ENCODE results near the gene USP28. TPM values are rescaled to one million over a fixed set of nuclear protein-coding genes. Genes with fewer than 3 reads are reported as not detected.

Gene USP28
- total RNA-seq, 8 experiments from 2014 or later = 10.4 to 41.6 (median 18.0) TPM

DNA sequence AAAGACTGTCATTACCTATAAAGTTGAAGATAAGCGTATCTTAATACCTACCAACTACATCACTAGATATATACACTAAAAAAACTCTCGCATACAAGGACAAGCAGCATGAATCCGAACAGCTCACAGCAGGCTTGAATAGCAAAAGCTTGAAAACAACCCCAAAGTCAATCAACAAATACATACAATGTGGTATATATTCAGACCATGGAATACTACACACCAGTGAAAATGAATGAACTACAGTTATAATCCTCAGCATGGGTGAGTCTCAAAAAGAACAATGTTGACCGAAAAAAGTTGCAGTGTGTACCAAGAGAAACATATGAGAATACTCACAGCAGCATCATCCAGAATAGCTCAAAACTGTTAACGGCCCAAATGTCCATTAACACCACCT lies 25.2 kb downstream of the USP28 start:
- WGBS, 10 experiments = 40 to 100% (median 93%) methylated on average over 1 to 4 of the region's 5 CpGs; no CpG with 5 or more reads in 1 of the 10 experiments
- Histone ChIP-seq H3K4me3 (no peak overlapping the region), H3K27ac (no peak overlapping the region), H3K4me1 (replicated peaks in 1 of 2) (peaks cover 0 to 2% of the 10 kb centered on the region in 2 donors)
- no peak for ATAC-seq (replicated peaks in 6 of 8)
- in situ Hi-C loops (cut with MboI; ENCODE audit: low pct_unique_long_range_greater_than_20kb in 2 of 9, low sequenced_read_pairs in 9 of 9, unreplicated experiment in 9 of 9) = no loop called here

DNA sequence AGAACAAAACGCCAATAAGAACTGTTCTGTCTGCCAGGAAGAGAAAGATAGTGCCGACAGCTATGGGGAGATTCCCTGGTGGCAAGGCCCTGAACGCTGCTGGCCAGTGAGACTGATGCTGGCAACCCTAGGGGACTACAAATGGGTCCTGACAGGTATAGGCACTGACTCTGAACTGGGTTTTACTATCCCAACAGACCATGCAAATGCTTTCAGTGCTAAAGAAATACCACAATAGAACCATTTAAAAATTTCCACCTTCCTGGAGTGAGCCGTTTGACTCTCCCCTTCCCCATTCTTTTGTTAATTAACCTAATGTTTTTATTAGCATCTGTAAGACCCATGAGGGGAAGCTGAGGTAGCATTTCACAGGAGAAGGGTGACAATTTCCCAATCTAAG lies 25.7 kb downstream of the USP28 start:
- Histone ChIP-seq H3K27ac (no peak overlapping the region), H3K4me3 (no peak overlapping the region), H3K4me1 (replicated peaks in 1 of 2) (peaks cover 0 to 2% of the 10 kb centered on the region in 2 donors)
- in situ Hi-C loops (cut with MboI; ENCODE audit: low pct_unique_long_range_greater_than_20kb in 2 of 9, low sequenced_read_pairs in 9 of 9, unreplicated experiment in 9 of 9) = no loop called here
- no peak for ATAC-seq (replicated peaks in 6 of 8)
- 0 to 72% (median 36%) methylated on average over 1 to 4 of the region's 4 CpGs; no CpG with 5 or more reads in 4 of the 10 experiments for WGBS, 10 experiments

DNA sequence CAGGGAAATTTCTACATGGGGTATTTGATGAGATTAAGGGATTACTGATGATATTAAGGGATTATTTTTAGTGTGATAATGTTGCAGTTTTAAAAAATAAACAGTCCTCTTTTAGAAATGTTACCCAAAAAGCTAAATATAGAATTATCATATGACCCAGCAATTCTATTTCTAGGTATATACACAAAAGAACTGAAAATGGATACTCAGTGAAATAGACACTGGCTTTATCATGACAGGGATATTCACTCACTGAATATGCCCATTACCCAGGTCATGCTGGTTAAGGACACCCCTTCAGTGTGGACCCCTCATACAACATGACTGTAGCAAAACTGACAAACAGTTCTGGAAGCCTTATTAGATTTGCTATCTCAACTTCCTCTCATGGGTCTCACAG lies 27.8 kb downstream of the USP28 start:
- ATAC-seq (replicated peaks in 6 of 8) = no peak
- Histone ChIP-seq H3K4me1 (replicated peaks in 1 of 2) (peaks cover 0 to 2% of the 10 kb centered on the region in 2 donors), H3K4me3 (no peak overlapping the region), H3K27ac (no peak overlapping the region)
- in situ Hi-C loops (cut with MboI; ENCODE audit: low pct_unique_long_range_greater_than_20kb in 2 of 9, low sequenced_read_pairs in 9 of 9, unreplicated experiment in 9 of 9) = no loop called here

DNA sequence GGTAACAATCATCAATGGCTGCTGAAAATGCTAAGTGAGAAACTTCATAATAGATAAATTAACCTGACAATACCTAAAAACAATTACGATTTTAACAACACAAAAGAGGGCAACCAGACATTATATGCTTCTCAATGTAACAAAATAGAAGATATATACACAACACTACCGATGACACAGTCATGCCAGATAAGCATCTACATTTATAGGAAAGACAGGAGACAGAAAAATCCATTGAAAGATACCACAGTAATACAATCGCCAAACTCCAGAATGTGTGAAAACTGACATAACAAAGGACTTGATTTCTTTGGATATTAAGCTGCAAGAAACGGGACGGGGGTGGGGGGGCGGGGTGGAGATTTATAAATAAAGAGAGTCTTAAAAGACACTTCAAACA lies 28.3 kb downstream of the USP28 start:
- ATAC-seq (replicated peaks in 6 of 8) = no peak
- peaks cover 0 to 2% of the 10 kb centered on the region in 2 donors for H3K4me1 ChIP-seq (replicated peaks in 1 of 2)
- in situ Hi-C loops (cut with MboI; ENCODE audit: low pct_unique_long_range_greater_than_20kb in 2 of 9, low sequenced_read_pairs in 9 of 9, unreplicated experiment in 9 of 9) = no loop called here
- no peak overlapping the region for H3K4me3 ChIP-seq
- H3K27ac ChIP-seq = no peak overlapping the region
- 67 to 100% (median 89%) methylated on average over 2 to 6 of the region's 6 CpGs; no CpG with 5 or more reads in 2 of the 10 experiments for WGBS, 10 experiments

DNA sequence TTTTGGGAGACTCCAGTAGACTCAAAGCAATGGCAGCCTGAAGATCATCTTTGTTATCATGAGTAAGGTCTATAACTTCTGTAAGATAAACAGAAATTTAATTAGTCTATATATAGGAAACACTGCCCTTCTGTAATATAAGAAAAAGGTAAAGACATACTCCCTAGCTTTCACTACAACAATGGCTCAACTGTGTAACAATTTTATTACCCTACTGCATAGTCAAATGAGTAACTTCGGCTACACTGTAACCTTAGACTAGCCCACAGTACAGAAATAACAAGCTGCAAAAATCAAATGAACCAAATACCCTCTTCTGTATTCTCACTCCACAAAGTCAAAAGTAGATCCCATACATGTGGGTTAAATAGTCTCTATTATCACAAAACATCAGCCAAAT lies 33.7 kb downstream of the USP28 start:
- no peaks in the 10 kb centered on the region for H3K4me1 ChIP-seq (replicated peaks in 1 of 2)
- in situ Hi-C loops (cut with MboI; ENCODE audit: low pct_unique_long_range_greater_than_20kb in 2 of 9, low sequenced_read_pairs in 9 of 9, unreplicated experiment in 9 of 9) = no loop called here
- H3K27ac ChIP-seq = no peak overlapping the region
- ATAC-seq (replicated peaks in 6 of 8) = no peak
- no peak overlapping the region for H3K4me3 ChIP-seq
- 83 to 100% (median 100%) methylated on average over 1 of the region's 1 CpG; no CpG with 5 or more reads in 4 of the 10 experiments for WGBS, 10 experiments

DNA sequence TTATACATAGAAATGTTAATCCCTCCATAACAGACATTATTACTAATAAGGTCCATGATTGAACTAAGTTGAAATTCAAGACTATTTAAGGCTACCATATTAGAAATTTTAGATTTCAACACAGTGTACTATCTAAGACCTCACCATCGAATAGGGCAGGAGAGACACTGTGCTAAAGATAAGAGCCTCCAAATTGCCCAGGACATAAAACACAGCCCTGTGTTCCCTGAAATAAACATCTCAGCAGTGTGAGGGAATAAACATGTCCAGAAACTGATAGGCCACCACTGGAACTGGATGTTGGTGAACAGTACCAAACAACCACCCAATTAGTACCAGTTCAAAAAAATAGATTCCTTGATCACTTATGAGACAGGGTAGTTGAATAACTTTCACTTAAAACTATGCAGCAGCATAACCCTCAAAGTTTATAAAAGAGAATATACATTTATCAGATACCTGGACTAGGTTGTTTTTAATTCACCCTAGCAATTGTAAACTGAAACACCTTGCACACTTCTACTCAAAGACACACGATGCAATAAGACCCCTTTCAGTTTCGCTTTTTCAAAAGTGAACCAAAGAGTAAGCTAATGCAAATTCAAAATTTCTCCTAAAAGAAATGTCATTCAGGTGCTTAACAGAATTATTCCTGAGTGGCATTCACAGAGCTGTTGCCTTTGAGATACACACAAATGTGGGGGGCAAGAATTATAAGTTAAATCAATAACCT lies 34.3 kb downstream of the USP28 start:
- 72 to 100% (median 98%) methylated on average over 1 to 3 of the region's 3 CpGs for WGBS, 10 experiments
- no peak overlapping the region for H3K27ac ChIP-seq
- no peaks in the 10 kb centered on the region for H3K4me1 ChIP-seq (replicated peaks in 1 of 2)
- no peak for ATAC-seq (replicated peaks in 6 of 8)
- in situ Hi-C loops (cut with MboI; ENCODE audit: low pct_unique_long_range_greater_than_20kb in 2 of 9, low sequenced_read_pairs in 9 of 9, unreplicated experiment in 9 of 9) = no loop called here
- H3K4me3 ChIP-seq = no peak overlapping the region

DNA sequence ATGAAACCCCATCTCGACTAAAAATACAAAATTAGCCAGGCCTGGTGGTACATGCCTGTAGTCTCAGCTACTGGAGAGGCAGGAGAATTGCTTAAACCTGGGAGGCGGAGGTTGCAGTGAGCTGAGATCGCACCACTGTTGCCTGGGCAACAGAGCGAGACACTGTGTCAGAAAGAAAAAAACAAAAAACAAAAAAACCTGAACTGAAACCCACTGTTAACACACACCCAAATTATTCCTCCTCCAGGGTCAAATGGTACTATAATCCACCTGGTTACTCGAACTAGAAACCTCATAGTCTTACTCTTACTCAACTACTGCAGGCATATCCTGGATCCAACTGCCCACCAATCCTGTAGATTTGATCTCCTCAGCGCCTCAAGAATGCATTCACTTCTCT lies 35.5 kb downstream of the USP28 start:
- no peak for ATAC-seq (replicated peaks in 6 of 8)
- Histone ChIP-seq H3K27ac (no peak overlapping the region), H3K4me3 (no peak overlapping the region), H3K4me1 (replicated peaks in 1 of 2) (no peaks in the 10 kb centered on the region)
- 87 to 100% (median 96%) methylated on average over 1 to 6 of the region's 6 CpGs; no CpG with 5 or more reads in 2 of the 10 experiments for WGBS, 10 experiments
- in situ Hi-C loops (cut with MboI; ENCODE audit: low pct_unique_long_range_greater_than_20kb in 2 of 9, low sequenced_read_pairs in 9 of 9, unreplicated experiment in 9 of 9) = no loop called here

DNA sequence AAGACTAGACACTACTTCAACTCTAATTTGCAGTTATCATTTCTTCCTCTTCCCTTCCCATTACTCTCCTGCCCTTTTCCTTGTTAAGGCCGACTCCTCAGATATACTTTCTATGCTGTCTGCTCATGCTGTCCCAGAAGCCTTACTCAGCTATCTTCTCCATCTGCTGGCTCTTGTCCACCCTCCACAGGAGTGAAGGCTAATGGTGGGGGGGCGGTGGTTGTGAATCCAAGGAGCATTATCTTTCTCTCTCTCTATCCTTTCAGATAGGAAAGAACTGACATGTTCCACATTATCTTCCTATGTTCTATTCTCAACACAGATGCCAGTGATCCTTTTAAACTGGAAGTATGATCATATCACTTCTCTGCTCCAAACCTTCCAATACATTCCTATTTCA lies 37.4 kb downstream of the USP28 start:
- H3K4me3 ChIP-seq = no peak overlapping the region
- 90 to 100% (median 97%) methylated on average over 1 to 2 of the region's 2 CpGs; no CpG with 5 or more reads in 4 of the 10 experiments for WGBS, 10 experiments
- H3K27ac ChIP-seq = no peak overlapping the region
- ATAC-seq (replicated peaks in 6 of 8) = no peak
- in situ Hi-C loops (cut with MboI; ENCODE audit: low pct_unique_long_range_greater_than_20kb in 2 of 9, low sequenced_read_pairs in 9 of 9, unreplicated experiment in 9 of 9) = no loop called here
- H3K4me1 ChIP-seq (replicated peaks in 1 of 2) = no peaks in the 10 kb centered on the region

DNA sequence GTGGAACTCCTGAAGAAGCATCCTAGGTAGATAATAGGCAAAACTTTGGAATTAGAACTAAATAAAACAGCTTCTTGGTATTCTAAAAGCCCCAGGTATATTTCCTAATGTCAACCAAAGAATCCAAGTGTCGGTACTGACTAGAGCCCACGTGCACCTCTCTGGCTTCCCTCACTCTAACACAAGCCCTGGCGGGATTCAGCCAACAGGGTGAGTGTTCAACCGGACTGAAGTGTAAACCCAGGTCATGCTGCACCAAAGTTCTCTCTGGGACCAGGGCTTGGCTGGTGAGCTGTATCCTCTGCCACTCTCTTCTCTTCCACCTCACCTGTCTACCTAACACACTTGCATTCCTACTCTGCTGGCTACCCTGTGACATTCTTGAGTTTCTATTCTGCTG lies 40.1 kb downstream of the USP28 start:
- Histone ChIP-seq H3K4me3 (no peak overlapping the region), H3K4me1 (replicated peaks in 1 of 2) (no peaks in the 10 kb centered on the region), H3K27ac (no peak overlapping the region)
- in situ Hi-C loops (cut with MboI; ENCODE audit: low pct_unique_long_range_greater_than_20kb in 2 of 9, low sequenced_read_pairs in 9 of 9, unreplicated experiment in 9 of 9) = no loop called here
- 73 to 100% (median 100%) methylated on average over 1 to 3 of the region's 4 CpGs; no CpG with 5 or more reads in 4 of the 10 experiments for whole genome bisulfite sequencing, 10 experiments
- ATAC-seq (replicated peaks in 6 of 8) = no peak

DNA sequence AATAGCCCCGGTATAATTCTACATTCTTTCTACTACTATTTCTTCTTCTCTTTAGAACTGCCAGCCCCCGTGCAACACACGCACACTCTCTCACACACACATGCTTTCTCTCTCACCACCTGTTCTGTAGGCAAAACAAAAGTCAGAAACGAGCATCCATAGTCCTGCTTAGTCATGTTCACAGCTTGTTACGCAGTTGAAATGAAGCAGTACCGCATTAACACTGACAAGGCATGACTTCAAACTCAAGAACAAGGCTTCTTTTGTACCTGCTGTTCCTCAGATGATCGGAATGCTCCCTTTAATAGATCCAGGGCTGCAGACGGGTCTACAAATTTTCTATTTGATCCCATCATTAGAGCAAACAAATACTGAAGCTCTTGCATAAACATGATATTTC lies 42.2 kb downstream of the USP28 start:
- Histone ChIP-seq H3K4me3 (no peak overlapping the region), H3K4me1 (replicated peaks in 1 of 2) (no peaks in the 10 kb centered on the region), H3K27ac (no peak overlapping the region)
- in situ Hi-C loops (cut with MboI; ENCODE audit: low pct_unique_long_range_greater_than_20kb in 2 of 9, low sequenced_read_pairs in 9 of 9, unreplicated experiment in 9 of 9) = no loop called here
- ATAC-seq (replicated peaks in 6 of 8) = no peak
- 76 to 100% (median 89%) methylated on average over 2 to 7 of the region's 8 CpGs for WGBS, 10 experiments

DNA sequence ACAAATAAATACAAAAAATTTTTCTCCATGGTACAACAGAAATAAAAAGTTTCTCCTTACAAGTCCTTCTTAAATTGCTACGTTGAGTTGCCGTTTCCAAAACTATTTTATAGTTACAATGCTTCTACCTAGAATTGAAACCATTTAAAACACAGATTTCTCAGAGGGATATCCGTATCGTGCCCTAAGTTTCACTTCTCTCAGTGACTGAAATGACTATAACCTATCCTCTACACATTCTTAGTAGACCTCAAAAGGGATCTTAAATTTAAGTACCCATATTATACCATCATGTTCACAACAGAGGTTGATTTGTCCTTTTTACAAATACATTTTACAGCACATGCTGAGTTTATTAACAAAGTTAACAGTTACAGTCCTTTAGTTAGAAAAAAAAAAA lies 44.1 kb downstream of the USP28 start:
- H3K4me3 ChIP-seq = no peak overlapping the region
- no peaks in the 10 kb centered on the region for H3K4me1 ChIP-seq (replicated peaks in 1 of 2)
- 87 to 100% (median 98%) methylated on average over 1 to 4 of the region's 4 CpGs for WGBS, 10 experiments
- H3K27ac ChIP-seq = no peak overlapping the region
- in situ Hi-C loops (cut with MboI; ENCODE audit: low pct_unique_long_range_greater_than_20kb in 2 of 9, low sequenced_read_pairs in 9 of 9, unreplicated experiment in 9 of 9) = no loop called here
- no peak for ATAC-seq (replicated peaks in 6 of 8)

DNA sequence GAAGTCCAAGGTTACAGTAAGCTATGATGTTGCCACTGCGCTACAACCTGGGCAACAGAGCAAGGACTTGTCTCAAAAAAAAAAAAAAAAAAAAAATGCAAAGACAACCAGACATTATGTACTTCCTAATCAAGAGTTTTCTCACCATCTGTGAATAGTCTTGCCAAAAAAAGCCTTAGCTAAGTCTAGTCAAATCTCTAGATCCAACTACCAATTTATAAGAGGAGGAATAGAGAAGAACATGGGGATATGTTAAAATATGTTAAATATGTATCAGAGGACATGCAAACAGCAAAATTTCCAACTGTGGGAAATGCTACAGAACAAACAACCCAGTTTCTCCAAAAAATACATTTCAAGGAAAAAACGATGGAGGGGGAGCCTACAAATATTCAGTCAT lies 45.6 kb downstream of the USP28 start:
- Histone ChIP-seq H3K4me3 (no peak overlapping the region), H3K4me1 (replicated peaks in 1 of 2) (no peaks in the 10 kb centered on the region), H3K27ac (no peak overlapping the region)
- 43 to 100% (median 85%) methylated on average over 1 to 2 of the region's 2 CpGs; no CpG with 5 or more reads in 2 of the 10 experiments for WGBS, 10 experiments
- ATAC-seq (replicated peaks in 6 of 8) = peak in 3 of 8 experiments; percentile 40 to 79 (median 42)
- in situ Hi-C loops (cut with MboI; ENCODE audit: low pct_unique_long_range_greater_than_20kb in 2 of 9, low sequenced_read_pairs in 9 of 9, unreplicated experiment in 9 of 9) = no loop called here

DNA sequence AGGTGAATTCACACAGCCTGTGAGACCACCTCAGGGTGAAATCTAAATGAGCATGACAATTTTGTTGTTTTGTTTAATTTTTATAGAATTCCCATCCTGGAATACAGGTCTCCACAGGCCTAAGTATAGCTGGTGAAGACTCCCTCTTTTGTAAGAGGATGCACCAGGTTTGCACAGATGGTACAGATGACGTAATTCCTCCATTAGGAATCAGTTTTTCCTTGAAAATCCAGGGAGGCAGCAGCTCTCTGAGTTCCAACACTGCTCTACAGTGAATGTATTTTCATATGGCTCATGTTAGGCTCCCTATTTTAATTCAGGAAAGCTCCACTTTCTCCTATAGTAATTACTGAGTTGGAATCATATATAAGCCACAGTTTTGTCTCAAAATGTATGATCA lies 47.2 kb downstream of the USP28 start:
- ATAC-seq (replicated peaks in 6 of 8) = no peak
- WGBS, 10 experiments = 100% methylated on average over 1 of the region's 1 CpG; no CpG with 5 or more reads in 6 of the 10 experiments
- no peak overlapping the region for H3K27ac ChIP-seq

DNA sequence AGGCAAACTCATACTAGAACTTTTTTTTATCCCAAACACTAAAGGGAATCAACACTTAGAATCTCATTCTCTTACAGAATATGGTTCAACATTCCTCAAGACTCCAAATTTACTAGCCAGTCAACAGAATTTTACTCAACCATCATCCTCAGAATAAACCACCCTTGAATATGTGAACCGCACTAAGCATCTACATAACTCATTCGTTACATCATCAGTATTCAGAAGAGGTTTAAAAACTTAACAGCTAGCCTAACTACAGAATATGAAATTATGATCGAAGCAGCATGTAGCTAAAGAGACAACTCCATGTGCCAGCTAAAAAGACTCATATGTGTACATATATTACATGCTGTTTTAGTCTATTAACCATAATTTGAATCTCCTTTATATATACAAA lies 47.9 kb downstream of the USP28 start:
- Histone ChIP-seq H3K4me3 (no peak overlapping the region), H3K4me1 (replicated peaks in 1 of 2) (no peaks in the 10 kb centered on the region), H3K27ac (no peak overlapping the region)
- ATAC-seq (replicated peaks in 6 of 8) = peak in 2 of 8 experiments; percentile 50 to 63
- in situ Hi-C loops (cut with MboI; ENCODE audit: low pct_unique_long_range_greater_than_20kb in 2 of 9, low sequenced_read_pairs in 9 of 9, unreplicated experiment in 9 of 9) = no loop called here
- WGBS, 10 experiments = 41 to 100% (median 84%) methylated on average over 2 to 3 of the region's 3 CpGs; no CpG with 5 or more reads in 2 of the 10 experiments

More for the DNA sequence above, 47.2 kb downstream of the USP28 start:
- in situ Hi-C loops (cut with MboI; ENCODE audit: low pct_unique_long_range_greater_than_20kb in 2 of 9, low sequenced_read_pairs in 9 of 9, unreplicated experiment in 9 of 9) = no loop called here
- H3K4me3 ChIP-seq = no peak overlapping the region
- H3K4me1 ChIP-seq (replicated peaks in 1 of 2) = no peaks in the 10 kb centered on the region

Measured in motor neuron (in vitro differentiated cells).